ENCODE measurements around the gene GATB. TPM values are rescaled to one million over a fixed set of nuclear protein-coding genes. Genes with fewer than 3 reads are reported as not detected.

Gene GATB
- total and polyA plus RNA-seq, 10 of the 15 experiments (the other 5 are each of a cell fraction or from before 2014, with no cell fraction given) = 20.5 to 37.3 (median 30.5) TPM

DNA sequence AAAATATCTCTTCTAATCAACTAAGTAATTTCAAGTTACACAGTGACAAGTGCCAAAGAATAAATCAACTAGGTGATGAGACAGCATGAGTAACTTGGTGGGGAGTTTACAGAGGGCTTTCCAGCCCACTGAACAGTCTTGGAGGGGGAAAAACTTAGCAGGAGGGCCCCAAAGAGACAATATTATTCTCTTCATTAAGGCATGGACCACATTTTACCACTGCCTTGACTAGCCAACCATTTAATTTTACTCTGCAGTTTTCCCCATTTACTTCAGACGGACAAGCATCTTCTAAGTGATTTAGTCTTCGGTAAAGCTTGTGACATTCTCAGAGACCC is 25.3 kb upstream of the GATB start (continued):
- TF ChIP-seq, protein P1, sequence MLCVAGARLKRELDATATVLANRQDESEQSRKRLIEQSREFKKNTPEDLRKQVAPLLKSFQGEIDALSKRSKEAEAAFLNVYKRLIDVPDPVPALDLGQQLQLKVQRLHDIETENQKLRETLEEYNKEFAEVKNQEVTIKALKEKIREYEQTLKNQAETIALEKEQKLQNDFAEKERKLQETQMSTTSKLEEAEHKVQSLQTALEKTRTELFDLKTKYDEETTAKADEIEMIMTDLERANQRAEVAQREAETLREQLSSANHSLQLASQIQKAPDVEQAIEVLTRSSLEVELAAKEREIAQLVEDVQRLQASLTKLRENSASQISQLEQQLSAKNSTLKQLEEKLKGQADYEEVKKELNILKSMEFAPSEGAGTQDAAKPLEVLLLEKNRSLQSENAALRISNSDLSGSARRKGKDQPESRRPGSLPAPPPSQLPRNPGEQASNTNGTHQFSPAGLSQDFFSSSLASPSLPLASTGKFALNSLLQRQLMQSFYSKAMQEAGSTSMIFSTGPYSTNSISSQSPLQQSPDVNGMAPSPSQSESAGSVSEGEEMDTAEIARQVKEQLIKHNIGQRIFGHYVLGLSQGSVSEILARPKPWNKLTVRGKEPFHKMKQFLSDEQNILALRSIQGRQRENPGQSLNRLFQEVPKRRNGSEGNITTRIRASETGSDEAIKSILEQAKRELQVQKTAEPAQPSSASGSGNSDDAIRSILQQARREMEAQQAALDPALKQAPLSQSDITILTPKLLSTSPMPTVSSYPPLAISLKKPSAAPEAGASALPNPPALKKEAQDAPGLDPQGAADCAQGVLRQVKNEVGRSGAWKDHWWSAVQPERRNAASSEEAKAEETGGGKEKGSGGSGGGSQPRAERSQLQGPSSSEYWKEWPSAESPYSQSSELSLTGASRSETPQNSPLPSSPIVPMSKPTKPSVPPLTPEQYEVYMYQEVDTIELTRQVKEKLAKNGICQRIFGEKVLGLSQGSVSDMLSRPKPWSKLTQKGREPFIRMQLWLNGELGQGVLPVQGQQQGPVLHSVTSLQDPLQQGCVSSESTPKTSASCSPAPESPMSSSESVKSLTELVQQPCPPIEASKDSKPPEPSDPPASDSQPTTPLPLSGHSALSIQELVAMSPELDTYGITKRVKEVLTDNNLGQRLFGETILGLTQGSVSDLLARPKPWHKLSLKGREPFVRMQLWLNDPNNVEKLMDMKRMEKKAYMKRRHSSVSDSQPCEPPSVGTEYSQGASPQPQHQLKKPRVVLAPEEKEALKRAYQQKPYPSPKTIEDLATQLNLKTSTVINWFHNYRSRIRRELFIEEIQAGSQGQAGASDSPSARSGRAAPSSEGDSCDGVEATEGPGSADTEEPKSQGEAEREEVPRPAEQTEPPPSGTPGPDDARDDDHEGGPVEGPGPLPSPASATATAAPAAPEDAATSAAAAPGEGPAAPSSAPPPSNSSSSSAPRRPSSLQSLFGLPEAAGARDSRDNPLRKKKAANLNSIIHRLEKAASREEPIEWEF (IDR thresholded peaks at IDR 0.05; ENCODE audit: insufficient replicate concordance, low read depth, low read length) = no peak

GRCh38 chr4:151785484-151786157 is 24.8 kb upstream of the GATB start:
- TF ChIP-seq RAD21 (IDR thresholded peaks at IDR 0.05; ENCODE audit: insufficient read depth, low read depth, low read length) = no peak
- in situ Hi-C loops (cut with MboI) (no loop called here), intact Hi-C loops (cut with micrococcal nuclease; ENCODE audit: unreplicated experiment) (loop anchor here (1.0 kb wide), 1 partner anchor 102 kb away; no protein-coding TSS in a partner anchor)
- H3K9ac ChIP-seq (ENCODE audit: control insufficient read depth, insufficient read depth, low read length) = no peak overlapping the region
- H3K4me1 ChIP-seq (ENCODE audit: control insufficient read depth, insufficient read depth, low read length) = no peaks in the 10 kb centered on the region
- BruUV-seq (replicated peaks) = no TSS peak
- ChIA-PET CTCF (interaction anchor here (1.2 to 1.5 kb wide), 2 partner anchors 14 to 16 kb away, joined by 4 to 7 read pairs; no protein-coding TSS in a partner anchor), SMC1A (ENCODE audit: uncharacterized antibody, unreplicated experiment) (interaction anchor here (0.8 to 1.6 kb wide), 2 partner anchors 14 to 17 kb away, joined by 3 read pairs; no protein-coding TSS in a partner anchor), POLR2A (no interaction called here), RAD21 (ENCODE audit: unreplicated experiment) (no interaction called here)
- H2AFZ ChIP-seq (ENCODE audit: control insufficient read depth, low read depth, low read length) = no peak overlapping the region
- DNase-seq (ENCODE audit: low read depth, low spot score) (no peak), ATAC-seq (no peak), FAIRE-seq (no peak)
- no peaks in the 10 kb centered on the region; a peak in 1 of 4 replicates for H3K27me3 ChIP-seq (replicated peaks in 1 of 2; ENCODE audit: control insufficient read depth in 2 of 2, insufficient read depth in 2 of 2, low read length in 1 of 2)
- no peaks in the 10 kb centered on the region for H3K36me3 ChIP-seq (ENCODE audit: control insufficient read depth in 2 of 2, insufficient read depth in 2 of 2, low read length in 1 of 2)
- H4K20me1 ChIP-seq (ENCODE audit: control insufficient read depth, insufficient read depth) = no peaks in the 10 kb centered on the region
- H3K4me3 ChIP-seq = no peak overlapping the region
- H3K27ac ChIP-seq (ENCODE audit: control insufficient read depth, insufficient read depth) = no peak overlapping the region
- H3K4me2 ChIP-seq (ENCODE audit: control insufficient read depth, insufficient read depth) = no peak overlapping the region
- 36% methylated on average over 5 of the region's 5 CpGs for WGBS (ENCODE audit: insufficient coverage, insufficient replicate concordance, low lambda C conversion rate, missing lambda C conversion rate)
- no peaks in the 10 kb centered on the region for H3K9me3 ChIP-seq (replicated peaks; ENCODE audit: control insufficient read depth, insufficient read depth, low read length)
- H3K79me2 ChIP-seq (ENCODE audit: control insufficient read depth, insufficient read depth, low read length) = no peaks in the 10 kb centered on the region

Measured in GM12878 (cell line).